Left ventricle myocardium superior (tissue), 1 donor: ENCODE measurements around the gene MAT1A. TPM values are rescaled to one million over a fixed set of nuclear protein-coding genes. Genes with fewer than 3 reads are reported as not detected.

Experiments
- ATAC-seq: fragments of 200-7000 bp; cut with Tn5 transposase; one replicate; pipeline ENCODE4 v1.9.1; 2020; ENCODE audit warnings: mild to moderate bottlenecking, moderate library complexity
- DNase-seq: peaks from one replicate; pipeline ENCODE4 v3.0.0-alpha.2; 2020
- intact Hi-C: fragments of 100-400 bp; cut with micrococcal nuclease; formaldehyde crosslinking; loops from one replicate; pipeline ENCODE4 v1.11.0; 2022
- total RNA-seq: library from RNA; stranded (reverse); fragmentation: NEBNext Ultra II Directional; extraction: Animal tissue kit (Norgen Biotek cat#: 25700); gene quantifications from one replicate; pipeline ENCODE4 v1.2.1, GENCODE V29; 2021
- donor health status: DM: no; HTN: yes; CAD: no; lungs with severe emphysema.

MAT1A gene
- total RNA-seq, 1 donor from 2014 or later = not detected

DNA sequence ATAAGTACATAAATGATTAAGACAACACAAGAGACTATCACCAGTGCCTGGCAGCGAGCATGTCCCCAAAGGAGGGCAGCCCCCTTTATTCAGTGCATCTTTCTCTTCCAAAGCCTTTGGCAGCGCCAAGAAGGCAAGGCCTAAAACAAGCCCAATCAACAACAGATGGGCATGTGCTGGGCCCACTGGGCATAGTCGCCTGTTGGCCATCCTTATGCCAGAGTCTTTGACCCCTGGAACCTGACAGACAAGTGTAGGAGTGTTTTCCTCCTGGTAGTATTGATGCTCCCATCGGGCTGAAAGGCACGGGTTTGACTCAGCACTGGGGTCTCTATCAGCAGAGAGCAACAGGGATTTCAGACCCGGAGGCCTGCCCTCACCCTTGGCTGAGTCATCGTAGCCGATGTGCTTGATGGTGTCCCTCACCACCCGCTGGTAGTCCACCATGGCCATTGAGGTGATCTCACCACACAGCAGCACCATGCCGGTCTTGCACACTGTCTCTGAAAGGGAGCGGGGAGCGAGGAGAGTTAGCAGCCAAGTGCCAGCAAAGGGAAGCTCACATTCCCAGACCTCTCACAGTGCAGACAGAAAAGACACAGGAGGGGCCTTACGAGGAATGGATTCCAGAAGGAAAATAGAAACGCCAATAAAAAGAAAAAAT lies 5.8 kb downstream of the MAT1A start:
- intact Hi-C loops = no loop called here
- ATAC-seq = no peak
- DNase-seq = no peak

DNA sequence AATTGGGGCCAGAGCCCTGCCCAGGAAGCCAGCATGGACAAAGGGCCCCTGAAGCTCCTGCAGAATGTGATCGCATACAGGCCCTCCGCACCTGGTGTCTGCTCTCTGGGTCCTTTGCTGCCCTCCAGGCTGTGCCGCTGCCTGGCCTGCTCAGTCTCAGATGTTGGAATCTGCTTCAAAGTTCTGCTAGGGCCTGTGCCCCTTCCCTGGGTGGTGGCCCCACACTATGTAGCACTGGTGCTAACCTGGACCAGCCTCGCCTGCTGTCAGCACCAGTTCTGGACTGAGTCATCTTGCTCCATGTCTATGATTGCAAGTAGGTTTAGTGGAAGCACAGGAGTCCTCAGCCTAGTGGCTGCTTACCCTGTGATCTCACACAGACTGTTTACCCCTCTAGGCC lies 6.3 kb downstream of the MAT1A start:
- intact Hi-C loops = no loop called here
- ATAC-seq (peak; percentile 68), DNase-seq (no peak)

DNA sequence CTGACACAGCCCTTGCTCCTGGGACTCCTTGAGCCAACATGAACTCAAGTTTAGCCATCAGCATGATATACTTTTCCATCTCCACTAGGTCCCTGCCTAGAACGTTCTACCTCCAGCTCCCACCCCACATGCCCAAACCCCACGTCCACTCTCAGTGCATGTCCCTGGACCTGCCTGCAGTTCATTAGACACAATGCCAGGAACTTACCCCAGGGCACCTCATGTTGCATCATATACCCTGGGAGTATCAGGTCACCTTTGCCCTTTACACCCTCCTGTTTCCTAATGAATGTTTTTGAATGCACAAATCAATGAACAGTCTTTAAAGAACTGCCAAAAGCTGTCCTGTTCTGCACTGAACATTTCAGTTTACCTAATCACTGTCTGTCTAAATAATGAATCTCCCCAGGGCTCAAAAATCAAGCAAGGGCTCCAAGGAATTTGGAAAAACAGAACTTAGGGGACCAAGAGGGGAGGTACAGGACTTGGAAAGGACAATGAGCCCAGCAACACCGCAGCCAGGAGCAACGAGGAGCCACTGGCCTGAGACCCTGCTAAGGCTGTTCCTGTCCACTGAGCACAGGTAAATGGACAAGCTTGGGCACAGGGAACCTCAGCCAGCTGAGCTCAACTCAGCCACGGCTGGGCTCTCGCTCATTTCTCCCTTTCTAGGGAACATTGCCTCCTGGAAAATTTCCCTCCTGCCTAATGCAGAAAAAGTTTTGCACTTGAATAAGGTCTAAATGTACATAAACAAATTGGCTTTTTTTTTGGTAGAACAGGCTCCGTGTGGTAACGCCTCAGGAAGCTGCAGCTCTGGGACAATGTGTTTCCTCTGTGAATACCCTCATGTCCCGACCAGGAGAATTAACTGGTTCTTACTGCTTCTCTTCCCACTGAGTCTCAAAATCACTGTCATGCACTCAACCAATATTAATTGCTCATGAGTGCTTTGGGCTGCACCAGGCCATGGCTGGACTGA lies 7.4 kb downstream of the MAT1A start:
- DNase-seq (no peak), ATAC-seq (no peak)
- intact Hi-C loops = no loop called here

DNA sequence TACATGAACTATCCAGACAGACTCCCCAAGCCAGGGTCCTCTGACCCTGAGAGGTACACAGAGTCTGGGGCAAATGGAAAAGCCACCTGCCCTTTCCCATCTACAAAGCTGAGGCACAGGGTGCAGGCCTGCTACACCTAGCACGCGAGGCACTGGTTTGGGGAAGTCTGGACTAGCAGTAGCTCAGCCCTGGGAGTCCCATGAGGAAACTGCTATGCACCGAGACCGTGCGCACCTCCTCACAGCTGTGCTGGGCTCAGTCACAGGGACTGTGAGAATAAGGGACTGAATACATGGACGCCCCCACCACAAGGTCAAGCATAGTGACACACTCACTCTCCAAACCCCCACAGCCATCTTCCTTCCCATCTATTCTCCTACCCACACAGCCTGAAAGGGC lies 8.2 kb downstream of the MAT1A start:
- ATAC-seq (no peak), DNase-seq (no peak)
- intact Hi-C loops = no loop called here

DNA sequence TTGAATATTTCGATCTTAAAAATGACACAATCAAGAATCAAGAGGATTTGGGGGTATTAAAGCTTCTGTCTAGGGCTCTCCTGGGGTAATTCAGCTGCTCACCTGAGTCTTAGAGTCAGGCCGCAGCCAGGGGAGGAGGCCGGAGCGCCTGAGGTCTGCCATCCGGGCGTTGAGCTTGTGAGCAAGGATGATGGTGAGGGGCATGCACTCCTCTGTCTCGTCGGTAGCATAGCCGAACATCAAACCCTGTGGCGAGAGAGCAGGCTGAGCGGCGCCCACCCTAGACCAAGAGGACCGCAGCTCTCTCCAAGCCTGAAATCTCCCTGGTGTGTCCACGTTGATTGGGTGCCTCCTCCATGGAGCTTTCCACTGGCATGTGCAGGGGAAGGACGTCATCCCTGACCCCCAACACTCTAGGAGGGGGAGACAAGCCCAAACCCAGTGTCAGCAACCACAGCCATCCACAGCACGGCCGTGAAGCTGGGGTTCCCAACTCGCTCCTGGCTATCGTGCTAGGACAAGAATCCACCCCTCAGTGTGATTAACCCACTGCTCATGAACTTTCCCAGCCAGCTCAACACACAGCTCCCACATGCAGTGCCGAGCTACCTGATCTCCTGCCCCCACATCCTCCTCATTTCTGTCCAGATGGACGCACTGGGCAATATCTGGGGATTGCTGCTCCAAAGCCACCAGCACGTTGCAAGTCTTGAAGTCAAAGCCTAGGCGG lies 9.2 kb downstream of the MAT1A start:
- DNase-seq = no peak
- ATAC-seq = no peak
- intact Hi-C loops = no loop called here

DNA sequence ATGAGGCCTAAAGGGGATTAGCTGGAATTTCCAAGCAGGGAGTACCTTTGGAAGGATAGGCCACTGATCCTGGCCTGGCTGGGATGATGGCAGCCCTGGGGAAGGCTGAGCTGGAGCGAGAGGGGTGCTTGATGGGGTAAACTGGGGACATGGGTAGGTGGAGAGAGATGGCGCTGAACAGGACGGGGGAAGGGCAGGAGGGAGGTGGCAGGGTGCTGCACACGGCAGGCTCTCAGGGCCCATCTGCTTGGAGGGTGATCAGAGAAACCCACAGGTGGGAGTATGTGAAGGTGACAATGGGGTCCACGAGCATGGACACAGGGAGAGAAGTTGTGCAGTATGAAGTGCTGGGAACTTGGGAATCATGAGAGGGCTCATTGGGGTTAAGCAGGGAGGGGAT lies 10.3 kb downstream of the MAT1A start:
- intact Hi-C loops = no loop called here
- no peak for ATAC-seq
- no peak for DNase-seq

DNA sequence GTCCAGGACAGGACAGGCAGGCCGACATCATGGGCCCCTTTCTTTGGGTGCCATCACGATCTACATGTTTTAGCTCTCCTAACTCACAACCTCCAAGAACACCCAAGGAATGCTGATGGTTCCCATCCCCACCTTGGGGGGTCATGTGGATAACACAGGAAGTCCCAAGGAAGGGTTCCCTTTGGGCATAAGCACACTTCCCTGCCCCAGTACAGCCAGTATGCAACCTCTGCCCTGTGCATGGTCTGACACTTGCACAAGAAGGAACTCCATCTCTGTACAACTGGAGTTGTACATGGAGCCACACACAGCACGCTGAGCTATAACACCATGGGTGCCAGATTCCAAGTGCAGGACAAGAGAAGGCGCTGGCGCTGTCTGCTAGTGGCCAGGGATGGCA lies 11.0 kb downstream of the MAT1A start:
- intact Hi-C loops = no loop called here
- ATAC-seq (no peak), DNase-seq (no peak)

DNA sequence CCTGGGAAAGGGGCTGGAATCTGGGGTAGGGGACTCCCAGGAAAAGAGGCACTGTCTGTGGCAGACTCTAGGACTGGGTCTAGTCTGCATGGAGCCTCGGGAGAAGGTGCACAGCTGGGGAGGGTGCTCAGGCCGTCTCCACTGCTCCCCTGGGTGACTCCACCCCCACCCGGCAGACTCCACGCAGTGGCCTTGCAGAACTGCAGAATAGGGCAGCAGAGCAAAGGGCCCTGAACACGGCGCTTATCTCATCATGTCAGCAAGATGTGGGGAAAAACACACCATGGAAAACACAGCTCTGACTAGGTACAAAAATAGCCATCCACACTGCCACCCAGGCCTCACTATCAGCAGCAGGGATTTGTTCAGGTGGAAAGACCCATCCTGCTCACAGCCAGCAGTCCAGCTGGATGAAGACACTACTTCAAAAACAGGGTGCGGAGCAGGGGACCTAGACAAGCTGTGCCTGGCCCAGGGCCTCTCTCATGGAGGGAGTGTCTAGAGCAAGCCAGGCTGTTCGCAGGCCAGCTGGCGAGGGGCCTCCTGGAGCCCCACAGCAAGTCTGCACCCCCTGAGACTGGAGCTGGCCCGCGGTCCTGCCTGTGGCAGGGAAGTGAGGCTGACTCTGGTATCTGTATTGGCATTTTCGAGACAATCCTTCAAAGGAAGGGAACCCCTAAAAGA lies 11.7 kb downstream of the MAT1A start:
- DNase-seq (peak; percentile 52), ATAC-seq (peak; percentile 88)
- intact Hi-C loops = no loop called here

DNA sequence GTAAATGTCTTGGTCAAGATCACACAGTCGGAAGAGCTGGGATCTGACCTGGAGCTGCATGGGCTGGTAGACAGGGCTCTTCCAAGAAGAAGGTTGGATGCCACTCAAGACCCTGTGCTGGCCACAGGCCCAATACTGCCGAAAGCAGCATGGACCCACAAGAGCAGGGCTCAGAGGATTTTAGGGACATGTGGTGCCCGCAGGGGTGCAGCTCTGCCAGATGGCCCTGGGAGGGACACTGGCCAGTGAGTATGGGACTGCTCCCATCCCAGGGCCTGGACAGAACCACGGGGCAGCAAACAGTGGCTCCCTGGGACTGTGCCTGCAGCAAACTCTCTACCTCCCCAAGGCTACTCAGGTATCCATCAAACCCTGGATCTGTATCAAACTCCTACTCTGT lies 12.4 kb downstream of the MAT1A start:
- no peak for ATAC-seq
- intact Hi-C loops = no loop called here
- DNase-seq = no peak

DNA sequence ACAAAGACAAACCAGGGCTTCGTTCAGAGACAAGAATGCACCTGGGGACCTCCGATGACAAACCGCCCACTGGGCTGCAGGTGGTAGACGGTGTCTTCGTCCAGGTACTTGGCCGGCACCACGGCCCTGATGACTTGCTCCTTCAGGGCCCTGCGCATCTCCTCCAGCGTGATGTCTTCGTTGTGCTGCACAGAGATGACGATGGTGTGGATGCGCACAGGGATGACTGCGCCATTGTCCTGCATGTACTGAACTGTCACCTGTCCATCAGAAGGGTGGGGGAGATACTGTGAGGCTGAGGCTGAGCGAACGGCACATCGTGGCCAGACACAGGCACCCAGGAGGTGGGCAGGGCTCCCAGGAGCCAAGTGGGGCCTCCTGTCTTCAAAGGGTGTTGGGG lies 13.1 kb downstream of the MAT1A start:
- intact Hi-C loops = no loop called here
- ATAC-seq (no peak), DNase-seq (no peak)

DNA sequence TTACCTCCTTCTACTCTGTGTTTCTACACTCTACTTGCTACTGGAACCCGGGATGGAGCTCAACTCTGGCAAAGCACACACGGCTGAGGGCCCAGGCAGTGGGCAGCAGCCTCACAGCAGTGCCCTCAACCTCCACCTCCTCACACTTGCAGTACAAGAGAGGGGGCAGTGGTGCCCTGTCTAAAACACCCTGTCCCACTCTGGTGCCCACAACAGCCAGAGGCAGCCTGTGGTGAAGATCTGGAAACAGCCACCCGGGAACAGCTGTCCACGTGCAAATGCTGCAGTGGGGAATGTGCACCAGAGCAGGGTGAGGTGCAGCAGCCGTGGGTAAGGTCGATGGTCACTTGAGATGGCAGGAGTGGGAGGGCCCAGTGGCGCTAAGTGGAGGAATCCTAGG lies 13.7 kb downstream of the MAT1A start:
- intact Hi-C loops = no loop called here
- ATAC-seq (no peak), DNase-seq (no peak)

DNA sequence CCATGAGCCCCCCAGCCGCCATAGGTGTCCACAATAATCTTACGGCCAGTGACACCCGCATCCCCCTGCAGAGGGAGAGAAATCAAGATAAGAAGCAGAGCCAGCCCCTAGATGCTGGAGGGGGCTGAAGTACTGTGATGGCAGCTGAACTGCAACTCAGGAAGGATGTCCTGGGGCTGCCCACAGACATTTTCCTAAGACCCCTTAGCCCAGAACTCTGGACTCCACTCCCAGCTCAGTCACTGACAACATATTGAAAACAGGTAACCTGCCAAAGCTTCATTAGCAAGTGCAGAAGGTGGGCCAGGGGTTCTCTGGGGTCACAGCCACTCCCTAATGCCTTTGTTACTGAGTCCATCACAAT lies 14.3 kb downstream of the MAT1A start:
- ATAC-seq (no peak), DNase-seq (no peak)
- intact Hi-C loops = no loop called here

DNA sequence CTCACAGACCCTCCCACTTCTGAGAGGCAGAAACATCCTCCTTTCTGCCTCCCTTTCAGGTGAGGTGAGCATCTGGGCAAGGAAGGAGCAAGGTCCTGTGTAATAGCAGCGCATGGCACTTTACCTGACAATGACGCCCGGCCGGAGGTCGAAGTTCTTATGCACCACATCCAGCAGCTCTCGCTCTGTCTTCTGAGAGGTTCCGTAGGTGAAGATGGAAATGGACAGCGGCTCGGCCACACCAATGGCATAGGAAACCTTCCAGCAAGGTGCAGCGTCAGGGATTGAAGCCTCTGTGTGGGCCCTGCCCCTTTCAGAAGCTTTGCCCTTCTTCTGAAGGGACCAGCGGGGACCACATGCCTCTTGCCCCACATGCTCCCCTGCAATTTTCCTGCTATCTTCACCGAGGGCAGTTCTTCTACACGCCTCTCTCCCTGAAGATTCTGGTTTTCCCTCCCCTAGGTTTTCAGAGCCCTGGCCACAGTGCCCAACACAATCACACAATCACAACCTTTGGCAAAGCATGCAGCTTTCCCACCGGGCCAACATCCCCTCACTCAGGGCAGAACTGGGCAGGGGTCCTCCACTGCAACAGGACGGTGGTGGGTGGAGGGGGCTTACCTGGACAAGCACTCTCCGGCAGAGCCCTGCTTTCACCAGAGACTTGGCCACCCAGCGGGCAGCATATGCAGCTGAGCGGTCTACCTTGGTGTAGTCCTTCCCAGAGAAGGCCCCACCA lies 14.9 kb downstream of the MAT1A start:
- ATAC-seq = no peak
- intact Hi-C loops = no loop called here
- DNase-seq = no peak

DNA sequence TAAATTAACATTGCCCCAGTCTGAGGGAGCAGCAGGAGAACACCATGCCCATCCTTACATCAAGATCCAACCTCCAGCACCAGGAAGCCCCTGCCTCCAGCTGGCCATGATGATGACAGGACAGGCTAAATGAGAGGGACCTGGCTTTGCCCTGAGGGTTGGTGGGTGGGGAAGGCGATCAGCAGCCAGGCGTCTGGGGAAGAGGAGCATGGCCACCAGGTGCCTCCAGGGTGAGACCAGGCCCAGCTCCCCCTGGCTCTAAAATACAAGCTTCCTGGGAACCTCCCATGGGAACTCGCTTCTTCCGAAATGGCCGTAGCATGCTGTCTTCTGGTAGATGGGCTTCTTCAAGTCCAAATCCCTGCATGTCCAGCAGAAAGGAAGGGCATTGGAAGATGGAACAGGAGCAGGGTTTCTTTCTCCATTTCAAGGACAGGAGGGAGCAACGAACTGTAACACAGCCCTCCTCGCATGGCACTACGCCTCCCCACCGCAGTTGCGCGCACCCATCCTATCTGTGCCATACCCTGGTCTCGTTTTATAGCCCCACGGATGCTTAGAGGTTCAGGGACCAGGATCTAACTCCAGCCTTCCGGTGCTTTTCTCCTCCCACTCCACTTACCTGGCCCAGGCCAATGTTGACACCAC lies 15.8 kb downstream of the MAT1A start:
- intact Hi-C loops = no loop called here
- DNase-seq = no peak
- no peak for ATAC-seq

DNA sequence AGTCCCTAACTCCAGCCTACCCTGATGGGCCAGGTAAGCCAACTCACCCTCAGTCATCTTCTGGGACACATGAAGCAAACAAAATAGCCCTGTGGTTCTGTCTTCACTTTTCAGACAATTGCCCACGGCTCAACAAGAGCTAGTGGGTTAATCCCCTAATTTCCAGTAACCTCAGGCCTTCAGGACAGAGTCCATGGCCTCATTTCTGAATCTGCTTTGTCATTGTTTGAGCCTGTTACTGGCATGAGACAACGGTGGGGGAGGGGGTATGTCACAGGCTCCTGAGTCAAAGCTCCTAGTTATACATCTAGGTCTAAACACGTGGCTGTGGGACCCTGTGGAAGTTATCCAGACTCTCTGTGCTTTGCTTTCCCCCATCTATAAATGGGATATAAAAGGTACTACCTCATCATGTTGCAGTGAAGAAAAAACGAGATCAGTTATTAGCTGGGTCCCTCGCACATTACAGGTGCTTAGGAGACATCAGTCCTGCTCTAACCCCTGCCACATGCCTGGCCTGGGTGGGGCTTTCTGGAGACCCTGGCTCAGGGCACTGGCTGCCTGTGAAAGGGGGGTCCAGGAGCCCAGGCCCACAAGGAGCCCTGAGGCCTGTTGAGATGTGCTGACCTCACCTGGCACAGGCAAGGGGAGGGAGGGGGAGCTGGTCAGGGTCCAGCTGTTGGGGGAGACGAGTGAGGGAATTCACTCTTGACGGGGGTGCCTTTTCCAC lies 16.5 kb downstream of the MAT1A start:
- DNase-seq (no peak), ATAC-seq (no peak)
- intact Hi-C loops = no loop called here

DNA sequence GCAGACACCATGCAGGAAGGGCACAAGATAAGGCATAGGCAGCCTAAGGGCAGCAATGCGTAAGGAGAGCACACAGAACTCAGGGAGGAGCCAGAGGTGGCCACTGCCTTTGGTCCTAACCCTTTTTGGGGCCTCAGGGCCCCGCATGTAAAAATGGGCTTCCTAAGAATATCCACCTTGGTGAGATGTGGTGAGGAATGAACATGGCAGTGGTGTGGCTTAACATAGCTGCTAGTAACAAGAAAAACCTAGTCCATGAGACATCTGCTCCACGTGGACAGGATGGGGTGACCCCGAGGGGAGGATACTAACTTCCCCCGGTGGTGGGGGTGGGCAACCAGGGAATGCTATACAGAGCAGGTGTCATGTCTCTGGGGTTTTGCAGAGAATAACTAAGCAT lies 18.0 kb downstream of the MAT1A start:
- DNase-seq = no peak
- intact Hi-C loops = no loop called here
- ATAC-seq = no peak

DNA sequence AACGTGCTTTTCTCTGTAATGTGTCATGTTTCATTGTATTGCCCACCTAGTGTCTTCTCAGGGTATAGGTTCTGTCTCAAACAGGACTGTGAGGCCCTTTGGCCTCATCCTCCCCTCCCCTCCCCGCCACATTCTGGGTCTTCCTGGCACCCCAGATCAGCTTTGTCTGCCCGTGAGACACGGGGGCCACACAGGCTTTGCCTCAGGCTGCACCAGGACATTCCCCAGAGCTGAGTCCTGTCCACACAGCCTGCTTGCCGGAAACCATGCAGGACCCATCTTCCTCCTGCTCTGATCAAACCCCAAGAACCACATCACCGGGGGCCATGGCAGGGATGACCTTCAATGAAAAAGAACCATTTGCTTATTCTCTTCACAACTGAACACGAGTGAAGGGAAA lies 18.6 kb downstream of the MAT1A start:
- ATAC-seq (no peak), DNase-seq (no peak)
- intact Hi-C loops = no loop called here
